GM20000 (cell line): ENCODE data around the gene POLR1C.

Source experiments
- DNase-seq: peaks from one replicate; pipeline ENCODE4 v3.0.0; 2012; ENCODE audit warnings: low spot score
- TF ChIP-seq, protein P1 (sequence below): IDR thresholded peaks from 2 replicates; pipeline ENCODE4 v1.5.1; 2012; ENCODE audit warnings: mild to moderate bottlenecking, control low read depth; ENCODE audit errors: extremely low read depth, missing control alignments

POLR1C gene

DNA sequence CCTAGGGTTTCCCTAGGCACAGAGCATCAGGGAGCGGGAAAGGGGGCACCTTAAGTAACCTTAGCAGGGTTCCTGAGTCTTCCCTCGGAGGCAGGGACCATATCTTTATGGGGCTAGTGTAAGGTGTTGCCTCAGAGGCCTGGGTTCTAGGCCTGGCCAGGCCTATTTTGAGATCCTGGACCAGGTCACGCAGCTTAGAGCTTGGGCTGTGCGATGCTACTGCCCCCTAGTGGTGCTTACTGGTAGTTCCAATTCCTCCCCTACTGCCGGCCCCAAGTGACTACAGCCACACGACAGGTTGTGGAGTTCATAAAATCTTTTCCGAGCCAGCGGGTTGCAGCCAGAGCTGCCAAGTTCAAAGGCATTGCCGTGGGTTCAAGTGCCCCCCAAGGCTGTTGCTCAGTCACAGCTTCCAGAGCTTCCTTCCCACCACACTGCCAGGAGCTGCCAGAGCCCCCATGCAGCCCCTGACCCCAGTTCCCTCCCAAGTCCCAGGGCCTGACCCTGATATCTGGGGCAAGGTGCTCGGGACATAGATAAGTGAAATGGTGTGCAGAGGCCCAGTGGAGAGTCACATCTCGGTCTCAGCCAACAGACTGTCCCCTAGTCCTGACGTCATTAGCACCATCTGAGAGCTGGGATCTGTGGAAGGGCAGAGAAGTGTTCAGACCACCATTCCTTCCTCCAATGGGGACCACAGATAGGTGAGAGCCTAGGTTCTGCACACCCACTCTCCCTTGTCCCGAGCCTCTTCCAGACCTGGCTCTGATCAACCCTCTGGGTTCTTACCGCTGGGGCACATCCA, 10.0 kb upstream of the POLR1C start:
- DNase-seq, result peak; percentile 90
- TF ChIP-seq, protein P1, sequence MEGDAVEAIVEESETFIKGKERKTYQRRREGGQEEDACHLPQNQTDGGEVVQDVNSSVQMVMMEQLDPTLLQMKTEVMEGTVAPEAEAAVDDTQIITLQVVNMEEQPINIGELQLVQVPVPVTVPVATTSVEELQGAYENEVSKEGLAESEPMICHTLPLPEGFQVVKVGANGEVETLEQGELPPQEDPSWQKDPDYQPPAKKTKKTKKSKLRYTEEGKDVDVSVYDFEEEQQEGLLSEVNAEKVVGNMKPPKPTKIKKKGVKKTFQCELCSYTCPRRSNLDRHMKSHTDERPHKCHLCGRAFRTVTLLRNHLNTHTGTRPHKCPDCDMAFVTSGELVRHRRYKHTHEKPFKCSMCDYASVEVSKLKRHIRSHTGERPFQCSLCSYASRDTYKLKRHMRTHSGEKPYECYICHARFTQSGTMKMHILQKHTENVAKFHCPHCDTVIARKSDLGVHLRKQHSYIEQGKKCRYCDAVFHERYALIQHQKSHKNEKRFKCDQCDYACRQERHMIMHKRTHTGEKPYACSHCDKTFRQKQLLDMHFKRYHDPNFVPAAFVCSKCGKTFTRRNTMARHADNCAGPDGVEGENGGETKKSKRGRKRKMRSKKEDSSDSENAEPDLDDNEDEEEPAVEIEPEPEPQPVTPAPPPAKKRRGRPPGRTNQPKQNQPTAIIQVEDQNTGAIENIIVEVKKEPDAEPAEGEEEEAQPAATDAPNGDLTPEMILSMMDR, result peak; percentile 85

DNA sequence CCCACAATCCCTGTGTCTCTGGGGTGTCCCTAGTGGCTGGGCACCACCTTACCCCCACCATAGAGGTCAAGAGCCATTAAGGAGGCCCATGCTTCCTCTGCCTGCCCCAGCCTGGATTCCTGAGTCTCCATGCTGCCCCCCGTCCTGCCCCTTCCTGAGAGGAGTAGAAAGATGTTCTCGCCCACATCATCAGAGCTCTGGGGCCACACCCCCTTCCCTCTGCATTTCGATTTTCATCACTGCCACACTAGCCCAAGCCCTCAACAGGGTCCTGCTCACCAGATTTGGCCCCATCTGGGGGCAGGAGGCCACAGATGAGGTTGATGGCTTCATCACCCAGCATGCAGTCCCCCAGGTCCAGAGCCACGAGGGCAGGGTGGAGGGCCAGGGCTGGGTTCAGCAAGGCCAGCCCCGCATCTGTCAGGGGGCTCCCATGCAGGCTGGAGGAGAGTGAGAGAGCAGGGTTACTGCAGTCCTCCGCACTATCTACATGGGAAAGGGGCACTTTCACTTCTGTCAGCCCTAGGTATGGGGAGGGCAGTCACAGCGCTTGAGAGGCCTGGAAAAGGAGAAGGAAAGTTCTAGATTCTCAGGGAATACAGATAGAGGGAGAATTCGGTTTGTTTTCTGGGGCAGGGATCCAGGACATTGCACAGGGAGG, 8.3 kb upstream of the POLR1C start:
- TF ChIP-seq, protein P1, result no peak
- DNase-seq, result no peak

DNA sequence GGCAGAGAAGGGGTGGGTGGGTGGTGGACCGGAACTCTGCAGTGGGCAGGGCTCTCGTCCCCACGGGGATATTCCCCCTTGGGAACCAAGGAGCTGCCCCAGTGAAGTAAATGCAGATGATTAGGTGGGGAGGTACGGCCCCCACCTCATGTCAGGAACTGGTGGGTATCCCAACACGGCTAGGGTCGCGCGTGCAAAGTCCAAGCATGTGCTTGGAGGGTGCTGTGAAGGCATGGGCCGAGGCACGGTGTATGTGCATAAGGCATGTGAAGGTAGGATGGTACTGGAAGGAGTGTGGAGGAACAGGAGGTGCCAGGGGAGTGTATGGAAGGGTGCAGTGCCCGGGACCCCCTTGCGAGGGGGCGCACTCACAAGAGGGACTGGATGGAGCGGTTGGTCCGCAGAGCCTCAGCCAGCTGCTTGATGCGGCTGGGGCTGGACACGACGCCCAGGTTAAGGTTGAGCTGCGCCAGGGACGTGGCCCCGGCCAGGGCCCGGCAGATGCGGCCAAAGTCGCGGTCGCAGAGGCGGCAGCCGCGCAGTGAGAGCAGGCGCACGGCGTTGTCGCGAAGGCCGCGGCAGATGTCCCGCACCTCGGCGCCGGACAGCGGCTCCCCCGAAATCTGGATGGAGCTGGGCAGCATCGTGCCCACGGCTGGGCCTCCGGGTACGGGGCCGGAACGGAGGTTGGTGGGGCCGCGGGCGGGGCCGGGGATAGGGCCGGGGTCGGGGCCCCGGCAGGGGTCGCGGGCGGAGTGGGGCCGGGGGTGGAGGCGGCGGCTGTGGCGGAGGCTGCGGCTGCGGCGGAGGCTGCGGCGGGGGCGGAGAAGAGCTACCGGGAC, 7.5 kb upstream of the POLR1C start:
- TF ChIP-seq, protein P1, result no peak
- DNase-seq, result no peak

DNA sequence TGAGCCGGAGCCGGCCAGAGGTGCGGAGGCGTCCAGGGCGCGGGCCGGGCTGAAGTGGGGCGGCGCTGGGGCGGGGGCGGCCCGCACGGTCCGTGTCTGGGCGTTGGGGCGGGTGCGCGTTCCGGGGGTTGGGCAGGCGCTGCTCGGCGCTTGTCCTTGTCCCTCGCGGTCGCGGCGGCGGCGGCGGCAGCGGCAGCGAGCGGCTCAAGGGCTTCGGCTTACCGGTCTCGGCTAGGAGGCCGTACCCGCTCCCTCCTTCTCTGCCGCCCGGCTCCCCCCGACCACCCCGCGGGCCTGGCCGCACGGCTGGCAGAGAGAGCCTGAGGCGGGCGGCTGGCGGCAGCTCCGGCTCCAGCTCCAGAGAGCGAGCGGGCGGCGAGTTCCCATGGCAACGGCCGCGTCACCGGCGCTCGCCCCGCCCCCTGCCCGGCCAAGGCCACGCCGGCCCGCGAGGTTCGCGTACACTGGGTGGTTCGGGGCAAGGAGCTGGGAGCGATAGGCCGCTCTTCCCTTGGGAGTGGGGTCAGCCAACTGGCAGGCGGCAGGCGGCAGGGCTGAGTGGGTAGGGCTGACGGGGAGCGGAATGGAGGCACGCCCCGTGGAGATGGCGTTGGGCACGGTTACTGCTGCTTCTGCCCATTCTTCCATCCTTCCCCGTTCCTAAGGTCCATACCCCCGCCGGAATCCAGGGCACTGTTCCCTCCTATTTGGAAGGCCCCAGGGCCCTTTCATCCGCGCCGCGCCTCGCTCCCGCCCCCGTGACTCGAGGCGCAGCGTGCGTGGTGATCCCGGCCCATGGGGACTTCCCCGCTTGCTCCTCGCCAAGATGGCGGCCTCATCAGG, 6.7 kb upstream of the POLR1C start, which contains the start of gene LRRC73:
Gene LRRC73 (minus strand): TSS at position 363 of the 843 bp plus-strand sequence. CDS start 561 bp downstream, outside the sequence.
- peak; percentile 91 for DNase-seq
- TF ChIP-seq, protein P1, result no peak

DNA sequence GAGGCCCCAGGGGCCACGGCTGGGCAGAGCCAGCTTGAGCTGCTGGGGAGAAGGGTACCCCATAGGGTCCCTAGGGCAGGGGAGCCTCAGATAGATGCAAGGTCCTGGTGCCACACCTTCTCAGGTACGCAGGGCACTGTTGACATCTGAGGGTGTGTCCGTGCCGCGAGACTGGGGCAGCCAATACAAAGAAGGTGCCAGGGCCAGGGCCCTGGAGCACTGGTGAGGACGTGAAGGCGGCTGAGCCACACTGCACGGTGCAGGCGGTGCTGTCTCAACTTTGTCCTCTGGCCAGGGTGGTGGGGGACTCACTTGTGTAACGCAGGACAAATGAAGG, 6.1 kb upstream of the POLR1C start:
- DNase-seq, result no peak
- TF ChIP-seq, protein P1, result no peak

- TF ChIP-seq, protein P1, result no peak
- no peak for DNase-seq
These were observed 5.0 kb upstream of the POLR1C start for GRCh38 chr6:43511824-43512415.
